Measurements from ENCODE around the gene MEGF11.

DNA sequence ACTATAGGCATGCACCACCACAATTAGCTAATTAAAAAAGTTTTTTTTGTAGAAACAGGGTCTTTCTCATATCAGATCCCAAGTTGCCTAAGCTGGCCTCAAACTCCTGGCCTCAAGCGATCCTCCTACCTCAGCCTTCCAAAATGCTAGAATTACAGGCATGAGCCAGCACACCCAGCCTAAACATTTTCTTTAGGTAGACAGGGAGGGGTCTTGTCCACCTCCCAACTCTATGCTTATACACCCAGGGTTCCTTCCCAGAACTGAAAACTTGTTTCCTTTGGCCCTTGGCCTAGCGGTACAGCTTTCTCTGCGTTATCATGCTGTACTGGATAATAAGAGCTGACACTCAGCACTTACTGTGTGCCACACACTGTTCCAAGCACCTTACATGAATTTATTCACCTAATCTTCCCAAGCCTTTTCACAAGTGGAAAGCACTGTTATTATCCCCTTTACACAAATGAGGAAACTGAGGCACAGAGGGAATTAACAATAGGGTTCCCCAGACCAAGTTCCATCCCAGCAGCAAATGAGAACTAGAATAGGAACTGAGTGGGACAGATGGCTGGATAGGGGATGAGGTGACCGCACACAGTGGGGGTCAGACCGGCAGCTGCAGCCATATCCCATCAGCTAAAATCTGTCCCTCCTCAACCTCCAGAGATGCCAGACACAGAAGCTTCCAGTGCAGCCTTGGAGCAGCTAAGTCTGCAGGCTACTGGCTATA, 150.8 kb downstream of the MEGF11 start:
- no peak for TF ChIP-seq POLR2A (IDR thresholded peaks at IDR 0.05; ENCODE audit: low read depth)
- TF ChIP-seq, protein P1, sequence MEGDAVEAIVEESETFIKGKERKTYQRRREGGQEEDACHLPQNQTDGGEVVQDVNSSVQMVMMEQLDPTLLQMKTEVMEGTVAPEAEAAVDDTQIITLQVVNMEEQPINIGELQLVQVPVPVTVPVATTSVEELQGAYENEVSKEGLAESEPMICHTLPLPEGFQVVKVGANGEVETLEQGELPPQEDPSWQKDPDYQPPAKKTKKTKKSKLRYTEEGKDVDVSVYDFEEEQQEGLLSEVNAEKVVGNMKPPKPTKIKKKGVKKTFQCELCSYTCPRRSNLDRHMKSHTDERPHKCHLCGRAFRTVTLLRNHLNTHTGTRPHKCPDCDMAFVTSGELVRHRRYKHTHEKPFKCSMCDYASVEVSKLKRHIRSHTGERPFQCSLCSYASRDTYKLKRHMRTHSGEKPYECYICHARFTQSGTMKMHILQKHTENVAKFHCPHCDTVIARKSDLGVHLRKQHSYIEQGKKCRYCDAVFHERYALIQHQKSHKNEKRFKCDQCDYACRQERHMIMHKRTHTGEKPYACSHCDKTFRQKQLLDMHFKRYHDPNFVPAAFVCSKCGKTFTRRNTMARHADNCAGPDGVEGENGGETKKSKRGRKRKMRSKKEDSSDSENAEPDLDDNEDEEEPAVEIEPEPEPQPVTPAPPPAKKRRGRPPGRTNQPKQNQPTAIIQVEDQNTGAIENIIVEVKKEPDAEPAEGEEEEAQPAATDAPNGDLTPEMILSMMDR (IDR thresholded peaks at IDR 0.05), result no peak
